ENCODE measurements around the gene EPHA10.

The EPHA10 gene

GRCh38 chr1:37680933-37681332, 84.0 kb downstream of the EPHA10 start:
- H3K9ac ChIP-seq, result no peak overlapping the region
- peaks cover 0 to under 1% (median 0%) of the 10 kb centered on the region in 11 experiments; a peak in 2 of 22 replicates for H3K27me3 ChIP-seq
- H3K4me2 ChIP-seq, result no peak overlapping the region
- no peaks in the 10 kb centered on the region for H3K9me3 ChIP-seq (replicated peaks in 1 of 11)
- no peak overlapping the region for H3K4me3 ChIP-seq
- no peak overlapping the region for H3K27ac ChIP-seq
- no peak for TF ChIP-seq Cebpa-rat (IDR thresholded peaks at IDR 0.05)
- H4K20me1 ChIP-seq, result peaks cover 0 to 25% (median 11%) of the 10 kb centered on the region in 11 experiments; a peak in 8 of 22 replicates
- H3K4me1 ChIP-seq, result peaks cover 18 to 32% (median 24%) of the 10 kb centered on the region in 10 experiments
- peaks cover 38 to 56% (median 43%) of the 10 kb centered on the region in 11 experiments for H3K36me3 ChIP-seq

- peaks cover 10 to 27% (median 15%) of the 10 kb centered on the region in 11 experiments for H3K36me3 ChIP-seq
- H3K9ac ChIP-seq, result no peak overlapping the region
- no peak overlapping the region for H3K4me3 ChIP-seq
- no peaks in the 10 kb centered on the region for H3K9me3 ChIP-seq (replicated peaks in 1 of 11)
- peak overlapping the region in 2 of 11 experiments; percentile 72 to 84; a peak in 2 of 22 replicates for H3K27ac ChIP-seq
- H3K27me3 ChIP-seq, result peaks cover 0 to 11% (median 0%) of the 10 kb centered on the region in 11 experiments; a peak in 3 of 22 replicates
- no peak for TF ChIP-seq Cebpa-rat (IDR thresholded peaks at IDR 0.05)
- H4K20me1 ChIP-seq, result peaks cover 0 to 3% (median 0%) of the 10 kb centered on the region in 11 experiments; a peak in 1 of 22 replicates
- peak overlapping the region; percentile 67 to 96 (median 83); a peak in 21 of 22 replicates for H3K4me2 ChIP-seq
- H3K4me1 ChIP-seq, result peaks cover 43 to 64% (median 54%) of the 10 kb centered on the region in 10 experiments
Observed at GRCh38 chr1:37677808-37678207, 87.1 kb downstream of the EPHA10 start.

GRCh38 chr1:37677143-37677439, 87.8 kb downstream of the EPHA10 start:
- peak overlapping the region in 4 of 11 experiments; percentile 45 to 74 (median 70); a peak in 4 of 22 replicates for H3K9ac ChIP-seq
- TF ChIP-seq Cebpa-rat (IDR thresholded peaks at IDR 0.05), result no peak
- H3K27ac ChIP-seq, result peak overlapping the region in 4 of 11 experiments; percentile 72 to 84 (median 80); a peak in 8 of 22 replicates
- H3K4me2 ChIP-seq, result peak overlapping the region; percentile 67 to 96 (median 83)
- no peak overlapping the region for H3K4me3 ChIP-seq
- H3K36me3 ChIP-seq, result peaks cover 7 to 22% (median 12%) of the 10 kb centered on the region in 11 experiments; a peak in 15 of 22 replicates
- H3K9me3 ChIP-seq (replicated peaks in 1 of 11), result no peaks in the 10 kb centered on the region
- peaks cover 43 to 65% (median 57%) of the 10 kb centered on the region in 10 experiments for H3K4me1 ChIP-seq
- H4K20me1 ChIP-seq, result no peaks in the 10 kb centered on the region
- peaks cover 0 to 11% (median 0%) of the 10 kb centered on the region in 11 experiments; a peak in 4 of 22 replicates for H3K27me3 ChIP-seq

- H4K20me1 ChIP-seq, result no peaks in the 10 kb centered on the region
- H3K36me3 ChIP-seq, result peaks cover 5 to 16% (median 10%) of the 10 kb centered on the region in 11 experiments; a peak in 15 of 22 replicates
- H3K4me3 ChIP-seq, result peak overlapping the region in 4 of 10 experiments; percentile 5 to 17 (median 12); a peak in 2 of 20 replicates
- peaks cover 43 to 64% (median 56%) of the 10 kb centered on the region in 10 experiments for H3K4me1 ChIP-seq
- no peak for TF ChIP-seq Cebpa-rat (IDR thresholded peaks at IDR 0.05)
- H3K9ac ChIP-seq, result peak overlapping the region; percentile 33 to 78 (median 58); a peak in 21 of 22 replicates
- peak overlapping the region; percentile 57 to 85 (median 72) for H3K27ac ChIP-seq
- peaks cover 0 to 11% (median 0%) of the 10 kb centered on the region in 11 experiments; a peak in 4 of 22 replicates for H3K27me3 ChIP-seq
- H3K4me2 ChIP-seq, result peak overlapping the region; percentile 67 to 96 (median 83)
- no peaks in the 10 kb centered on the region for H3K9me3 ChIP-seq (replicated peaks in 1 of 11)
Observed at GRCh38 chr1:37676281-37677142, 88.4 kb downstream of the EPHA10 start.

- H3K27ac ChIP-seq, result peak overlapping the region in 9 of 11 experiments; percentile 69 to 84 (median 72); a peak in 18 of 22 replicates
Observed at GRCh38 chr1:37673920-37674319, 91.0 kb downstream of the EPHA10 start.

GRCh38 chr1:37672136-37672870, 92.6 kb downstream of the EPHA10 start:
- no peak overlapping the region for H3K9ac ChIP-seq
- H3K27ac ChIP-seq, result peak overlapping the region in 2 of 11 experiments; percentile 72 to 83; a peak in 3 of 22 replicates
- H4K20me1 ChIP-seq, result no peaks in the 10 kb centered on the region
- TF ChIP-seq Cebpa-rat (IDR thresholded peaks at IDR 0.05), result no peak
- H3K36me3 ChIP-seq, result no peaks in the 10 kb centered on the region
- peaks cover 0 to 11% (median 0%) of the 10 kb centered on the region in 11 experiments; a peak in 4 of 22 replicates for H3K27me3 ChIP-seq
- peak overlapping the region in 4 of 11 experiments; percentile 85 to 96 (median 90); a peak in 6 of 22 replicates for H3K4me2 ChIP-seq
- no peak overlapping the region for H3K4me3 ChIP-seq
- no peaks in the 10 kb centered on the region for H3K9me3 ChIP-seq (replicated peaks in 1 of 11)
- H3K4me1 ChIP-seq, result peaks cover 40 to 50% (median 49%) of the 10 kb centered on the region in 10 experiments

More at GRCh38 chr1:37673920-37674319, 91.0 kb downstream of the EPHA10 start:
- no peaks in the 10 kb centered on the region for H3K9me3 ChIP-seq (replicated peaks in 1 of 11)
- peaks cover 43 to 64% (median 56%) of the 10 kb centered on the region in 10 experiments for H3K4me1 ChIP-seq
- peak overlapping the region; percentile 67 to 96 (median 83) for H3K4me2 ChIP-seq
- H3K4me3 ChIP-seq, result peak overlapping the region in 2 of 10 experiments; percentile 26 to 35; a peak in 4 of 20 replicates
- H4K20me1 ChIP-seq, result no peaks in the 10 kb centered on the region
- H3K9ac ChIP-seq, result peak overlapping the region in 9 of 11 experiments; percentile 15 to 74 (median 49); a peak in 12 of 22 replicates
- peak in 9 of 11 experiments; percentile 59 to 92 (median 83); a peak in 16 of 22 replicates for TF ChIP-seq Cebpa-rat (IDR thresholded peaks at IDR 0.05)
- H3K36me3 ChIP-seq, result no peaks in the 10 kb centered on the region
- peaks cover 0 to 11% (median 0%) of the 10 kb centered on the region in 11 experiments; a peak in 4 of 22 replicates for H3K27me3 ChIP-seq

GRCh38 chr1:37671261-37671660, 93.7 kb downstream of the EPHA10 start:
- no peaks in the 10 kb centered on the region for H3K36me3 ChIP-seq
- no peak overlapping the region for H3K4me3 ChIP-seq
- H3K4me1 ChIP-seq, result peaks cover 29 to 40% (median 38%) of the 10 kb centered on the region in 10 experiments
- TF ChIP-seq Cebpa-rat (IDR thresholded peaks at IDR 0.05), result no peak
- H4K20me1 ChIP-seq, result no peaks in the 10 kb centered on the region
- H3K9ac ChIP-seq, result no peak overlapping the region
- peaks cover 0 to 11% (median 0%) of the 10 kb centered on the region in 11 experiments; a peak in 3 of 22 replicates for H3K27me3 ChIP-seq
- H3K9me3 ChIP-seq (replicated peaks in 1 of 11), result no peaks in the 10 kb centered on the region
- H3K4me2 ChIP-seq, result no peak overlapping the region
- no peak overlapping the region for H3K27ac ChIP-seq

- no peaks in the 10 kb centered on the region for H3K9me3 ChIP-seq (replicated peaks in 1 of 11)
- TF ChIP-seq Cebpa-rat (IDR thresholded peaks at IDR 0.05), result no peak
- H3K36me3 ChIP-seq, result no peaks in the 10 kb centered on the region
- H3K9ac ChIP-seq, result no peak overlapping the region
- no peak overlapping the region for H3K4me3 ChIP-seq
- peak overlapping the region in 2 of 11 experiments; percentile 0 to 15; a peak in 1 of 22 replicates for H3K4me2 ChIP-seq
- H3K27me3 ChIP-seq, result peaks cover 0 to 4% (median 0%) of the 10 kb centered on the region in 11 experiments; a peak in 2 of 22 replicates
- H4K20me1 ChIP-seq, result no peaks in the 10 kb centered on the region
- H3K27ac ChIP-seq, result no peak overlapping the region
- peaks cover 18 to 29% (median 27%) of the 10 kb centered on the region in 10 experiments for H3K4me1 ChIP-seq
Observed at GRCh38 chr1:37670133-37670532, 94.8 kb downstream of the EPHA10 start.
